HepG2 (cell line): ENCODE results near the gene BCAM. TPM values are rescaled to one million over a fixed set of nuclear protein-coding genes. Genes with fewer than 3 reads are reported as not detected.
A peak's percentile ranks its signal among the peaks of the same experiment; 100 is the strongest.

Experiments
- CBX5 ChIP-seq: sonication (generic); formaldehyde crosslinking; IDR thresholded peaks from 2 replicates; pipeline ENCODE4 v1.4.0; 2020; ENCODE audit warnings: missing genetic modification reagents, borderline replicate concordance
- FOXP1 ChIP-seq, 2 experiments: fragments of 450-650 bp in 1 of 2; IDR thresholded peaks; 2 replicates each; pipeline ENCODE4 v1.6.1; 2017 to 2018; ENCODE audit warnings: antibody characterized with exemption in 1 of 2
- GATAD1 ChIP-seq: IDR thresholded peaks from 2 replicates; pipeline ENCODE4 v1.6.1; 2016; ENCODE audit warnings: missing genetic modification reagents, missing compliant biosample characterization
- HIC2 ChIP-seq: sonication (generic); formaldehyde crosslinking; IDR thresholded peaks from 2 replicates; pipeline ENCODE4 v1.9.0; 2022; ENCODE audit warnings: low read depth, missing genetic modification reagents
- IRF9 ChIP-seq: sonication (generic); formaldehyde crosslinking; IDR thresholded peaks from 2 replicates; pipeline ENCODE4 v1.8.0; 2022; ENCODE audit warnings: missing genetic modification reagents, mild to moderate bottlenecking, borderline replicate concordance
- KLF6 ChIP-seq: IDR thresholded peaks from 2 replicates; pipeline ENCODE4 v1.8.0; 2016; ENCODE audit warnings: missing biosample characterization, missing genetic modification reagents
- MEF2D ChIP-seq: sonication (generic); formaldehyde crosslinking; IDR thresholded peaks from 2 replicates; pipeline ENCODE4 v1.5.1; 2020; ENCODE audit warnings: mild to moderate bottlenecking, missing genetic modification reagents
- MLXIP ChIP-seq: sonication (generic); formaldehyde crosslinking; IDR thresholded peaks from 2 replicates; pipeline ENCODE4 v1.9.0; 2021; ENCODE audit warnings: missing genetic modification reagents, borderline replicate concordance
- POLR2A ChIP-seq, 2 experiments: IDR thresholded peaks; 2 replicates each; pipeline ENCODE4 v1.6.1; 2011; ENCODE audit warnings: low read depth in 2 of 2, low read length in 2 of 2, mild to moderate bottlenecking in 1 of 2, moderate library complexity in 1 of 2; ENCODE audit not compliant: insufficient read depth in 1 of 2
- PRDM10 ChIP-seq: sonication (generic); formaldehyde crosslinking; IDR thresholded peaks from 2 replicates; pipeline ENCODE4 v1.4.0; 2020; ENCODE audit warnings: low read depth, missing genetic modification reagents
- RFXANK ChIP-seq: IDR thresholded peaks from 2 replicates; pipeline ENCODE4 v1.6.1; 2016
- SOX6 ChIP-seq, 2 experiments: fragments of 450-650 bp in 1 of 2; sonication (generic) in 1 of 2; formaldehyde crosslinking in 1 of 2; IDR thresholded peaks; 2 replicates each; pipeline versions ENCODE4 v1.4.0 to v1.6.1; 2017 to 2020; ENCODE audit warnings: antibody characterized with exemption in 1 of 2, mild to moderate bottlenecking in 1 of 2, missing genetic modification reagents in 1 of 2
- TAF1 ChIP-seq: sonication (generic); formaldehyde crosslinking; IDR thresholded peaks from 2 replicates; pipeline ENCODE4 v1.4.0; 2020; ENCODE audit warnings: missing genetic modification reagents
- ZGPAT ChIP-seq: IDR thresholded peaks from 2 replicates; pipeline ENCODE4 v1.6.1; 2016; ENCODE audit warnings: mild to moderate bottlenecking
- ZKSCAN5 ChIP-seq: sonication (generic); formaldehyde crosslinking; IDR thresholded peaks from 2 replicates; pipeline ENCODE4 v1.5.1; 2020; ENCODE audit warnings: mild to moderate bottlenecking, missing genetic modification reagents
- ZNF230 ChIP-seq: sonication (generic); formaldehyde crosslinking; IDR thresholded peaks from 2 replicates; pipeline ENCODE4 v1.4.0; 2020; ENCODE audit warnings: mild to moderate bottlenecking, missing genetic modification reagents
- ZNF329 ChIP-seq: sonication (generic); formaldehyde crosslinking; IDR thresholded peaks from 2 replicates; pipeline ENCODE4 v1.9.0; 2021; ENCODE audit warnings: low read depth, mild to moderate bottlenecking, missing genetic modification reagents
- ZNF33B ChIP-seq: sonication (generic); formaldehyde crosslinking; IDR thresholded peaks from 2 replicates; pipeline ENCODE4 v1.5.1; 2020; ENCODE audit warnings: mild to moderate bottlenecking, missing genetic modification reagents
- ZNF547 ChIP-seq: sonication (generic); formaldehyde crosslinking; IDR thresholded peaks from 2 replicates; pipeline ENCODE4 v1.5.1; 2020; ENCODE audit warnings: mild to moderate bottlenecking, missing genetic modification reagents
- polyA plus RNA-seq, 8 experiments: library from polyadenylated mRNA; depleted of rRNA in 3 of 8; stranded (reverse) in 7 of 8; unstranded in 1 of 8; fragments of >200 nt; fragmentation: Illumina TruSeq in 4 of 8; extraction: Trizol in 4 of 8; gene quantifications; 2 replicates each; pipeline versions ENCODE4 v1.2.1 to v1.2.3, GENCODE V29; 2011 to 2016; ENCODE audit warnings: low read depth in 4 of 8, missing spikeins in 1 of 8, mixed read lengths in 1 of 8; ENCODE audit not compliant: insufficient read depth in 1 of 8
- total RNA-seq, 5 experiments: library from RNA; depleted of rRNA; stranded (reverse); fragments of >200 nt; fragmentation: Illumina TruSeq; extraction: Trizol; gene quantifications; 2 replicates each; pipeline ENCODE4 v1.2.3, GENCODE V29; 2016; ENCODE audit warnings: low read depth in 1 of 5

The BCAM gene
- total and polyA plus RNA-seq, 2 of the 13 experiments (the other 11 are each of a cell fraction or from before 2014, with no cell fraction given) = 51.2 to 62.7 TPM

GRCh38 chr19:44800461-44800860 lies 8.4 kb upstream of the BCAM start (continued):
- TF ChIP-seq IRF9 (CRISPR knock-in tag) = 0 out of 2 replicates have a peak, but pooled peaks have one; percentile 50
- TF ChIP-seq CBX5 = peak; percentile 75; the same call in 1 of the 2 replicates
- no peak for TF ChIP-seq ZKSCAN5 (CRISPR knock-in tag)
- TF ChIP-seq PRDM10 (CRISPR knock-in tag) = no peak
- TF ChIP-seq ZGPAT (CRISPR knock-in tag) = peak; percentile 45; the same call in 1 of the 2 replicates
- TF ChIP-seq ZNF329 (CRISPR knock-in tag) = no peak
- TF ChIP-seq TAF1 (CRISPR knock-in tag) = 0 out of 2 replicates have a peak, but pooled peaks have one; percentile 5
- TF ChIP-seq MEF2D = no peak
- TF ChIP-seq KLF6 (CRISPR knock-in tag) = 0 out of 2 replicates have a peak, but pooled peaks have one; percentile 20
- TF ChIP-seq MLXIP (CRISPR knock-in tag) = no peak
- TF ChIP-seq HIC2 = peak; percentile 45; the same call in 1 of the 2 replicates
- no peak for TF ChIP-seq ZNF547
- 0 out of 2 replicates have a peak, but pooled peaks have one; percentile 61 for TF ChIP-seq RFXANK
- 0 out of 2 replicates have a peak, but pooled peaks have one; percentile 30 for TF ChIP-seq GATAD1 (CRISPR knock-in tag)
- TF ChIP-seq ZNF230 (CRISPR knock-in tag) = 0 out of 2 replicates have a peak, but pooled peaks have one; percentile 47
- TF ChIP-seq FOXP1 (IDR thresholded peaks at IDR 0.05) = no peak
- TF ChIP-seq FOXP1 (CRISPR knock-in tag; IDR thresholded peaks at IDR 0.05) = peak; percentile 21; the same call in 1 of the 2 replicates
- TF ChIP-seq POLR2A (IDR thresholded peaks at IDR 0.05; ENCODE audit: insufficient read depth in 1 of 2, low read depth in 2 of 2, low read length in 2 of 2) = no peak
- 0 out of 2 replicates have a peak, but pooled peaks have one; percentile 48 for TF ChIP-seq ZNF33B (CRISPR knock-in tag)
- no peak for TF ChIP-seq SOX6 (IDR thresholded peaks at IDR 0.05)
- peak; percentile 40; the same call in 1 of the 2 replicates for TF ChIP-seq SOX6 (CRISPR knock-in tag; IDR thresholded peaks at IDR 0.05)
